ENCODE measurements around the gene PEX14. TPM values are rescaled to one million over a fixed set of nuclear protein-coding genes. Genes with fewer than 3 reads are reported as not detected.

Gene PEX14
- total RNA-seq, 1 donor from 2014 or later: 31.4 TPM

DNA sequence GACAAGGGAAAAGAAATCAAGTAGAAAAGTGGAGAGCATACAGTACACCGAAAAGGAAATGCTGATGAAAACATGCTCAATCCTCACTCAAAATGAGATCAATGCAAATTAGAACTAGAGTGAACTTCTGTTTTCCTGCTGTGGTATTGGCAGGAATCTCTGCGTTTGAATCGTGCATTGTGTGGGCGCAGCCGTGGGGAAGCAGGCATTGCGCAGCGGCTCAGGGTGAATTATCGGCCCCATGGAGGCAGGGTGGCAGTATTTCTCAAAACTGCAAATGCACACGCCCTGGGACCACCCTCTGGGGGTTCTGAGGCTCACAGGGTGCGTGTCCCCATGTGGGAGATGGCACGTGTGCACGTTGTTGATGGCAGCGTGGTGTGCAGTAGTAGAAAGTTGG lies 140.6 kb downstream of the PEX14 start:
- TF ChIP-seq CTCF (IDR thresholded peaks at IDR 0.05; ENCODE audit: unreplicated experiment): no peak
- Mint-ChIP-seq H3K9me3 (no peaks in the 10 kb centered on the region), H3K4me1 (no peaks in the 10 kb centered on the region), H3K36me3 (peaks cover 4% of the 10 kb centered on the region), H3K27me3 (ENCODE audit: low read depth) (no peaks in the 10 kb centered on the region), H3K27ac (no peak overlapping the region), H3K4me3 (no peak overlapping the region)
- DNase-seq (ENCODE audit: low spot score in 2 of 2, unreplicated experiment in 2 of 2): no peak

- no peaks in the 10 kb centered on the region for H3K9me3 Mint-ChIP-seq
- TF ChIP-seq CTCF (IDR thresholded peaks at IDR 0.05; ENCODE audit: unreplicated experiment): no peak
- no peak for DNase-seq (ENCODE audit: low spot score in 2 of 2, unreplicated experiment in 2 of 2)
- peaks cover 2% of the 10 kb centered on the region for H3K36me3 Mint-ChIP-seq
- H3K27me3 Mint-ChIP-seq (ENCODE audit: low read depth): no peaks in the 10 kb centered on the region
- H3K4me3 Mint-ChIP-seq: no peak overlapping the region
- H3K27ac Mint-ChIP-seq: no peak overlapping the region
- H3K4me1 Mint-ChIP-seq: no peaks in the 10 kb centered on the region
Observed at GRCh38 chr1:10615932-10616671, 141.4 kb downstream of the PEX14 start.

GRCh38 chr1:10616696-10617095 lies 141.9 kb downstream of the PEX14 start:
- TF ChIP-seq CTCF (IDR thresholded peaks at IDR 0.05; ENCODE audit: unreplicated experiment): no peak
- Mint-ChIP-seq H3K36me3 (peaks cover 2% of the 10 kb centered on the region), H3K27me3 (ENCODE audit: low read depth) (no peaks in the 10 kb centered on the region), H3K27ac (no peak overlapping the region), H3K4me1 (no peaks in the 10 kb centered on the region), H3K4me3 (no peak overlapping the region), H3K9me3 (no peaks in the 10 kb centered on the region)
- DNase-seq (ENCODE audit: low spot score in 2 of 2, unreplicated experiment in 2 of 2): no peak

GRCh38 chr1:10617318-10617717 lies 142.6 kb downstream of the PEX14 start:
- no peak for DNase-seq (ENCODE audit: low spot score in 2 of 2, unreplicated experiment in 2 of 2)
- Mint-ChIP-seq H3K9me3 (no peaks in the 10 kb centered on the region), H3K27ac (no peak overlapping the region), H3K4me1 (no peaks in the 10 kb centered on the region), H3K27me3 (ENCODE audit: low read depth) (no peaks in the 10 kb centered on the region), H3K4me3 (no peak overlapping the region), H3K36me3 (peaks cover 4% of the 10 kb centered on the region)
- TF ChIP-seq CTCF (IDR thresholded peaks at IDR 0.05; ENCODE audit: unreplicated experiment): no peak

- no peaks in the 10 kb centered on the region for H3K9me3 Mint-ChIP-seq
- no peaks in the 10 kb centered on the region for H3K27me3 Mint-ChIP-seq (ENCODE audit: low read depth)
- TF ChIP-seq CTCF (IDR thresholded peaks at IDR 0.05; ENCODE audit: unreplicated experiment): no peak
- H3K27ac Mint-ChIP-seq: no peak overlapping the region
- H3K36me3 Mint-ChIP-seq: peaks cover 7% of the 10 kb centered on the region
- H3K4me3 Mint-ChIP-seq: no peak overlapping the region
- no peak for DNase-seq (ENCODE audit: low spot score in 2 of 2, unreplicated experiment in 2 of 2)
- no peaks in the 10 kb centered on the region for H3K4me1 Mint-ChIP-seq
Observed at GRCh38 chr1:10617931-10618885, 143.5 kb downstream of the PEX14 start.

Measured in mesothelial cell of epicardium (in vitro differentiated cells).